Endothelial cell (in vitro differentiated cells): Measurements from ENCODE around the gene AKR1B15. TPM values are rescaled to one million over a fixed set of nuclear protein-coding genes. Genes with fewer than 3 reads are reported as not detected.
"Not testable (repeated sequence)": the region's sequence is repeated elsewhere in the genome, so short reads cannot be mapped to it uniquely, and the experiment has no call there.

Source experiments
- DNase-seq: peaks from one replicate; pipeline ENCODE4 v3.0.0; 2021; ENCODE audit warnings: low spot score
- H3K27ac Mint-ChIP-seq: one replicate; pipeline ENCODE4 v1.8.0; 2021; ENCODE audit warnings: mixed read lengths, inconsistent platforms; ENCODE audit not compliant: unreplicated experiment
- H3K27me3 Mint-ChIP-seq: one replicate; pipeline ENCODE4 v1.8.0; 2021; ENCODE audit warnings: mild to moderate bottlenecking, moderate library complexity, mixed read lengths, inconsistent platforms; ENCODE audit not compliant: unreplicated experiment
- H3K36me3 Mint-ChIP-seq: one replicate; pipeline ENCODE4 v1.8.0; 2021; ENCODE audit warnings: mild to moderate bottlenecking, low read depth, mixed read lengths, inconsistent platforms; ENCODE audit not compliant: unreplicated experiment
- H3K4me1 Mint-ChIP-seq: one replicate; pipeline ENCODE4 v1.8.0; 2021; ENCODE audit warnings: mild to moderate bottlenecking, mixed read lengths, inconsistent platforms; ENCODE audit not compliant: unreplicated experiment
- H3K4me3 Mint-ChIP-seq: one replicate; pipeline ENCODE4 v1.8.0; 2021; ENCODE audit warnings: mild to moderate bottlenecking, mixed read lengths, inconsistent platforms; ENCODE audit not compliant: unreplicated experiment
- H3K9me3 Mint-ChIP-seq: one replicate; pipeline ENCODE4 v1.8.0; 2021; ENCODE audit warnings: mixed read lengths, inconsistent platforms; ENCODE audit not compliant: unreplicated experiment
- CTCF ChIP-seq: fragments of 200-600 bp; sonication (generic); IDR thresholded peaks from one replicate; pipeline ENCODE4 v1.5.0; 2021; ENCODE audit warnings: antibody characterized with exemption; ENCODE audit not compliant: unreplicated experiment
- total RNA-seq: library from RNA; stranded (reverse); fragmentation: NEBNext Ultra II Directional; extraction: Animal tissue kit (Norgen Biotek cat#: 25700); gene quantifications from one replicate; pipeline ENCODE4 v1.2.1, GENCODE V29; 2021; ENCODE audit not compliant: unreplicated experiment

AKR1B15 gene
- total RNA-seq, 1 donor from 2014 or later: not detected

DNA sequence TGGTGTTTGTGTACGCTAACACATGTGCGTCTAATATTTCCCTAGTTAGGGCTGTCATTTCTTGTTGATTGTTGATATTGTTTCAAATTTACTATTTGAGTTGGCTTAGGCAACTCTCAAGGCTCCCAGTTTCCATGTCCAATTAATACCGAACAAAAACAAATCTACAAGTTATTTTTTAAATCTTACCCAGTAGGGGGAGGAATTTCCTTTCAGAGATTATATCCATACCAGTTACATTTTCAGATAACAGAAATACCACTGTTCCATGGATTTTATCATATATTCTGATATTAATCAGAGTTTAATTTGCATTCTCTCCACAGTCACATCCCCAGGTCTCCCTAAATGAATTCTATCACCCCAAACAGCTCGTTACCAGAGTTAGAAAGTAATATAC, 28.8 kb upstream of the AKR1B15 start:
- no peak for DNase-seq
- H3K27ac Mint-ChIP-seq: no peak overlapping the region
- H3K27me3 Mint-ChIP-seq: no peaks in the 10 kb centered on the region
- H3K9me3 Mint-ChIP-seq: no peaks in the 10 kb centered on the region
- no peaks in the 10 kb centered on the region for H3K4me1 Mint-ChIP-seq
- no peak overlapping the region for H3K4me3 Mint-ChIP-seq
- no peak for TF ChIP-seq CTCF
- no peaks in the 10 kb centered on the region for H3K36me3 Mint-ChIP-seq

GRCh38 chr7:134522601-134523000, 26.3 kb upstream of the AKR1B15 start:
- Mint-ChIP-seq H3K27ac (no peak overlapping the region), H3K9me3 (no peaks in the 10 kb centered on the region), H3K4me3 (no peak overlapping the region), H3K4me1 (no peaks in the 10 kb centered on the region), H3K36me3 (no peaks in the 10 kb centered on the region), H3K27me3 (no peaks in the 10 kb centered on the region)
- TF ChIP-seq CTCF: no peak
- DNase-seq: no peak

DNA sequence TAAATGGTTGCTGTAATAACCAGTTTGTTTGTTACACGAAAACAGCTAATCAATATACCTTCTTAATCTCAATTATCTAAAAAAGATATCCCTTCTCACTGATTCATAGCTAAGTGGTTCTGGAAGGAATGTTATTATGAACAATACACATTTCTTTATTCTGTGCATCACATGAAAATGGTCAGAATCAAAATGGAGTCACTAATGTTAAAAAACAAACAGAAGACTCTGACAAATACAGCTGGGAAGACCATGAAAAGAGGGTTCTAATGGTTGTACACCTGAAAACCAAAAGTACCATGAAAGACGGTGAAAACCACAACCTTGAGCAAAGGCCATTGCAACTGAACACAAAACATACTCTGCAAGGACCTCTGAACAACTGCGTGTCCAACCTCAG, 23.5 kb upstream of the AKR1B15 start:
- H3K9me3 Mint-ChIP-seq, H3K27me3 Mint-ChIP-seq, H3K4me1 Mint-ChIP-seq, DNase-seq, H3K4me3 Mint-ChIP-seq, H3K36me3 Mint-ChIP-seq, H3K27ac Mint-ChIP-seq: not testable (repeated sequence)

DNA sequence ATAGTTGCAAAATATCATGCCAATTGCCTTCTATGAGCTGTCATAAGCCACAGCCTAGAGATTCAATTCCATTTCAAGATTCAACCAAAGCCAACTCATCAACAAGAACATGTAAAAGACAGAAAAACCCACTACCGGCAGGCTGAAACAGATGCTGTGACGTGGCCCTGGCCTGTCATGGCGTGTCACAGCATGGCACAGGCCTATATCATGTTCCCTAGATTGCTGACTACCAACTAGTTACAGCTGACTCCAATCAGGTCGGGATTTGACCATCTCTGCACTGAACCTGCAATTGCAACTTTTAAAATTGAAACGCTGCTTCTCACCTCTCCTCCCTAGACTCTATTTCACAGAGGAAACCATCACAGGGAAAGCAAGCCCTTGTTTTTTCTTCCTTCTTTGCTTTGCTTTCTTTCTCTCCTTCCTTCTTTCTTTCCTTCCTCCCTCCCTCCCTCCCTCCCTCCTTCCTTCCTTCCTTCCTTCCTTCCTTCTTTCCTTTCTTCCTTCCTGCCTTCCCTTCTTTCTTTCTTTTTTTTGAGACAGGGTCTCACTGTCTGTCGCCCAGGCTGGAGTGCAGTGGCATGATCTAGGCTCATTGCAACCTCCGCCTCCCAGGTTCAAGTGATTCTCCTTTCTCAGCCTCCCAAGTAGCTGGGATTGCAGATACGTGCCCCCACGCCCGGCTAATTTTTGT, 22.2 kb upstream of the AKR1B15 start:
- not testable (repeated sequence) for H3K9me3 Mint-ChIP-seq, H3K27me3 Mint-ChIP-seq, H3K4me3 Mint-ChIP-seq, H3K4me1 Mint-ChIP-seq, H3K36me3 Mint-ChIP-seq, DNase-seq, H3K27ac Mint-ChIP-seq

GRCh38 chr7:134527979-134528371, 20.9 kb upstream of the AKR1B15 start:
- Mint-ChIP-seq H3K4me3 (no peak overlapping the region), H3K36me3 (no peaks in the 10 kb centered on the region), H3K27me3 (no peaks in the 10 kb centered on the region), H3K27ac (no peak overlapping the region), H3K9me3 (no peaks in the 10 kb centered on the region), H3K4me1 (no peaks in the 10 kb centered on the region)
- no peak for DNase-seq
- TF ChIP-seq CTCF: no peak

DNA sequence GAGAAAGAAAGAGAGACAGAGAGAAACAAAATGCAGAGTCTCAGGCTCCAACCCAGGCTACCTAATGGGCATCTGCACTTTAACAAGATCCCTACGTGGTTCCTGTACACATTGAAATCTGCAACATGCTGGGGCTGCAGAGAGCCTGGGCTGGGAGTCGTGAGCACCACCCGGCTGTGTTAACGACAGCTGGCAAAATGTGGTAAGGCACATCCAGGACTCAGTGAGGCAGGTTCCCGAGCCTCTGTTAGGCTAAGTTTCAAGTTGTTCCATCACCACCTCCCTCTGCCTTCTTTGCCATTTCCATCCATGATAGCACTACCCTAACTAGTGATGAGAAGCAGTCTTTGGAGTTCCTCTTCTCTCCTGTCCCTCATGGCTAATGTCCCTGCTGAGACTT, 20.2 kb upstream of the AKR1B15 start:
- no peaks in the 10 kb centered on the region for H3K4me1 Mint-ChIP-seq
- no peak for DNase-seq
- no peaks in the 10 kb centered on the region for H3K9me3 Mint-ChIP-seq
- no peak overlapping the region for H3K27ac Mint-ChIP-seq
- no peaks in the 10 kb centered on the region for H3K27me3 Mint-ChIP-seq
- no peaks in the 10 kb centered on the region for H3K36me3 Mint-ChIP-seq
- no peak for TF ChIP-seq CTCF
- no peak overlapping the region for H3K4me3 Mint-ChIP-seq
